ENCODE measurements around the gene ZNF598.
A peak's percentile ranks its signal among the peaks of the same experiment; 100 is the strongest.
"Not testable (repeated sequence)": the region's sequence is repeated elsewhere in the genome, so short reads cannot be mapped to it uniquely, and the experiment has no call there.

The ZNF598 gene

DNA sequence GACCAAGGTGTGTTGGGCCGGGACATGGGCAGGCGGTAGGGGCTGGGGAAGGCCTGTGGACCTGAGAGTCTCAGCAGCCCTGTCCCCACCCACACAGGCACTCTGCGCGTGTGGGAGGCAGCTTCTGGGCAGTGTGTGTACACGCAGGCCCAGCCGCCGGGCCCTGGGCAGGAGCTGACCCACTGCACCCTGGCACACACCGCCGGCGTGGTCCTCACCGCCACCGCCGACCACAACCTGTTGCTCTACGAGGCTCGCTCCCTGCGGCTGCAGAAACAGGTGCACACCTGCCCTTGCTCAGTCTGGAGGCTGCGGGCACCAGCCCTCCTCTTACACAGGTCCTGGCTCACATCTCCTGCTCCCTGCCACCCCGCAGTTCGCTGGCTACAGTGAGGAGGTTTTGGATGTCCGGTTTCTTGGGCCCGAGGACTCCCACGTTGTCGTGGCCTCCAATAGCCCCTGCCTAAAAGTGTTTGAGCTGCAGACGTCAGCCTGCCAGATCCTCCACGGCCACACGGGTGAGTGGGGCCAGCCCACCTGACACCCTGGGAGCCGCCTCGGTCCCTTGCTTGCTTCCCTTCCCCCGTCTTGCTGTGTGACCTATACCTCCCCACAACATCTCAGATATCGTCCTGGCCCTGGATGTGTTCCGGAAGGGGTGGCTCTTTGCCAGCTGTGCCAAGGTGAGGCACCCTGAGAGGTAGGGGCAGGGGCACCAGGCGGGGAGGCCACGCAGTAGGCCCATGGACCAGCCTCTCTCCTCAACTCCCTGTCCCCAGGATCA, 34.0 kb downstream of the ZNF598 start:
- no peak for DNase-seq (ENCODE audit: low read depth)

DNA sequence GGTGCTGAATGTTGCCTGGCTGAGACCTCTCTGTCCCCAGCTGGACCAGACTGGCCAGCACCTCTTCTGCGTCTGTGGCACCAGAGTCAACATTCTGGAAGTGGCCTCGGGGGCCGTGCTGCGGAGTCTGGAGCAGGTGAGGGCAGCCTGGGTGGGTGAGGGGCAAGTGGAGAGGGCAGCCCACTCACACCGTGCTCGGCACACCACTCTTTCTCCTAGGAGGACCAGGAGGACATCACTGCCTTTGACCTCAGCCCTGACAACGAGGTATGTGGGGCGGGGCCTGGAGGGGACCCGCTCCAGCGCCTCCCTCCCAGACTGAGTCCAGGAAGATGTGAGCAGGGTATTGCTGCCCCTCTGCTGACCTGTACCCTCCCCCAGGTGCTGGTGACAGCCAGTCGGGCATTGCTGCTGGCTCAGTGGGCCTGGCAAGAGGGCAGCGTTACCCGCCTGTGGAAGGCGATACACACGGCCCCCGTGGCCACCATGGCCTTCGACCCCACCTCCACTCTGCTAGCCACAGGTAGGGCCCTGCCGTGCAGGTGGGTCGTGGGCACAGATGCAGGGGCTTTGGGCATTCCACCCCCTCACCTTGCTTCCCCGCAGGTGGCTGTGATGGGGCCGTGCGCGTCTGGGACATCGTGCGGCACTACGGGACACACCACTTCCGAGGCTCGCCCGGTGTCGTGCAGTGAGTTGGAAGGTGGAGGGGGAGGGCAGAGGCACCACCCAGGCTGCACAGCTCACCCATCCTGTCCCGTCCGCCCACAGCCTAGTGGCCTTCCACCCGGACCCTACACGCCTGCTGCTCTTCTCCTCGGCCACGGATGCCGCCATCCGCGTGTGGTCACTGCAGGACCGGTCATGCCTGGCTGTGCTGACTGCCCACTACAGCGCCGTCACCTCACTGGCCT, 35.2 kb downstream of the ZNF598 start:
- DNase-seq (ENCODE audit: low read depth): no peak

GRCh38 chr16:1973461-1974156, 36.0 kb downstream of the ZNF598 start:
- no peak for DNase-seq (ENCODE audit: low read depth)

DNA sequence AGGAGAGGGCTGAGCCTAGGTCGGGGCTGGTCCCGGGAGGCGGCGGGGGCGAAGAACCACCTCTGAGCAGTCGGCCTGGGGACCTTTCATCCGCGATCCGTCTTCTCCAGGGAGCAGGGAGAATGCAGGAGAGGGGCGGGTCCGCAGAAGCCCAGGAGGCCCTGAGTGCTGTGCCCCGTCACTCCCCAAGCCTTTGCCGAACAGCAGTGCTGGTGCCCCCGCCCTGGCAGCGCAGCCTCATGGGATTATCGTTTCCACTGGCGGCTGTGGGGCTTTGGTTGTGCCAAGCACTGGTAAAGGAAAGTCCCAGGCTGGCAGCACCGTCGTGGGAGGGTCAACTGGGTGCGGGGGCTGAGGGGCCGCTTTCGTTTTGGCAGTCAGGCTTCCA, 37.1 kb downstream of the ZNF598 start:
- peak; percentile 45 for DNase-seq (ENCODE audit: low read depth)

DNA sequence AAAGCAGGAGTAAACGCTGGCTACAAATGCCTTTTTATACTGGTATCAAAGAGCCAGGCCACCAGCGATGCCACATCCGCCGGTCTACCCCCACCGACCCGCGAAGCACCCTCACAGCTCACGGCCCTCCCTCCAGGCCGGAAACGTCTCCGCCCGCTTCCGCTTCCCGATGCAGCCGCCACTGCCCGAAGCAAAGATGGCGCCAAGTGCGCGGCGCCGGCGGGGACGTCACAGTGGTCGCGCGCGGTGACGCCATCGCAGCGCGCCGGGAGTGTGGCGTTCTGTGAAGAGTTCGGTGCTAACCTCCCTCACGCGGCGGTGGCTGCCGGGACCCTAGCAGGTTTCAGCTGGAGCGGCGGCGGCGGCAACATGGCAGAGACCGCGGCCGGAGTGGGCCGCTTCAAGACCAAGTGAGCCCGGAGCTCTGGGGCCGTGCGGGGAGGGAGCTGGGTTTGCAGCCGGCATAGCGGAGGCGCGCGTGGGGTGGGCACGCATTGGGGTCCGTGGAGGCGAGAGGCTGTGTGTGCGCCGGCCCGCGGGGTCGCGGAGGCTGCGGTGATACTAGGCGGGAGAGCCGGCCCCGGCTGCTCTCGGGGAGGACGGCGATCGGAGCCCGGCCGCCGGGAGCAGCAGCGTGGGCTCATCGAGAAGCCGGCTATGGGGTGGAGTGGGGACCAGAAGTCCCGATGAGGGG, 37.7 kb downstream of the ZNF598 start, which contains the start of gene TBL3:
TBL3 (plus strand) TSS at position 258 of the 694 bp plus-strand sequence; CDS start at position 370, 112 bp downstream.
- peak; percentile 94 for DNase-seq (ENCODE audit: low read depth)

GRCh38 chr16:1968146-1968953, 41.3 kb downstream of the ZNF598 start:
- DNase-seq (ENCODE audit: low read depth): no peak

DNA sequence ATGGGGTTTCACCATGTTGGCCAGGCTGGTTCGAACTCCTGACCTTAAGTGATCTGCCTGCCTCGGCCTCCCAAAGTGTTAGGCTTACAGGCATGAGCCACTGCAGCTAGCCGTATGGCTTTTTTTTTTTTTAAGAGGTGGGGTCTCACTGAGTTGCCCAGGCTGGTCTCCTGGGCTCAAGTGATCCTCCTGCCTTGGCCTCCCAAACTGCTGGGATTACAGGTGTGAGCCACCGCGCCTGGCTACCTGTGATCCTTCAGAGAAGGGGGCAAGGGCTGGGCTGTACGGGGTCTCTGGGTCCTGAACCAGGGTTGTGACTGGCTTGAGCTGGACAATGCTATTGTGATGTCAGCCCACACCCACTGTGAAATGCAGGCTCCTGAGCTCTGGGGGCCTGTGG, 43.2 kb downstream of the ZNF598 start, which contains the start of gene RNF151:
RNF151 (plus strand) TSS at position 397 of the 400 bp plus-strand sequence. CDS start 26 bp downstream, outside the sequence.
- DNase-seq (ENCODE audit: low read depth): no peak

DNA sequence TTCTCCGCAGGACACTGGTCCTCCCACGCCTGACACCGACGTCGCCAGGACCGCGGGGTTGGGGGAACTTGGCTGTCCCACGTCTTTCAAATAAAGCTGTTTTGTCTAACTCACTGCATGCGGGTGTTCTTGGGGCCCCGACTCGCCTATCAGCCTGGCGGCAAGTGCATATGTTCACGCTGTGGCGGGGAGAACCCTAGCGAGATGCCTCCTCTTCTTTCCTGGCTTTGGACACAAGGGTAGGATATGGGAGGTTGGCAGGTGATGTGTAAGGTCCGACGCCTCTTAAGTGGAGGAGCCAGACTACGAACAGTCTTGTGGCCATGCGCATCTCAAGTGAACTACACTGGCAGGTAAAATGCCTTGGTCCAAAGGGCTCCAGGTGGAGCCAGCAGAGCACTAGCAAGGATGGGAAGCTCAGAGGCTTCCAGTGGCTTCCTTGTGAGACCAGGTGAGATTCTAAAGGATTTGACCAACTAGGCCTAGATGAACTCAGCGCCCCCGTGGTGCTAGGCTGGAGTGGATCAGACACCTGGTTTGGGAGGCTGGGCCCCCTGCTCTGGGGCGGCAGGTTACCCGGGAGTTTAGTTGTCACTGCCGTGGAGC, 44.1 kb downstream of the ZNF598 start:
- no peak for DNase-seq (ENCODE audit: low read depth)

DNA sequence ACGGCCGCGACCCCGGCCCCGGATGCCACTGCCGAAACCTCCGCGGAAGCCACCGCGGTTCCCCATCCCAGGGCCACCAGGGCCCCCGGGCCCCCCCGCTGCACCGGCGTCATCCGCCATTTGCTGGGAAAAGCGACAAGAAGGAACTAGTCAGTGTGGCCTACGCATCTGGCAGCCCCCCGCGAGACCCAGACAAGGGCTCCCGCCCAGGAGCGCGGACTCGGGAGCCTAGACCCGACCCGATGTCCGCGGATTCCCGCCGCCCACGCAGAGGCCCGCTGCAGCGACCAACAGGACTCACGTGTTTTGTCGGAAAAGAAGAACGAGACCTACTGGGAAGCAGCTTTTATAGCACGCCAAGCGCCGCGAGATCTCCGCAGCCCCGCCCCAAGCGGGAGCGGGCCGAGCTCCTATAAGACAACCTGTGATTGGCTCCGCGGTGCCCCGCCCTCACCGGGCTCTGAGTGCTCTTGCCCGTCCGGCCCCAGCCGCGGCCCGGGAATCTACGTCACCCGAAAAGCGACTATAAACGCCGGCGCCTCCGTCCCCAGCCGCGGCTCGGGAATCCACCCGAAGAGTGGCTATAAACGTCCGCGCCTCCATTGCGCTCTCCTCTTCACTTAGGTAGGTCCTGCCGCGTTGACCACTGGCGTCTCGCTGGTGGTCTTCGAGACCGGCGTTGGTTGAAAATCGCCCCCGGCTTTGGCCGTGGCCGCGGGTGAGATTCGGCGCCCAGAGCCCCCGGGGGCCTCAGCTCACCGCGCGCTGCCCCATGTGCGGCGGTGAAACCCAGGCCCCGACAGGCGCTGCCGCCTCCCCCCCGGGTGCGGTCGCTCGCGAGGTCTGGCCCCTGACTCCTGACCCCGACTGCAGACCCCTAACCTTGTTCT, 44.9 kb downstream of the ZNF598 start, which contains the start of gene RPS2:
RPS2 (minus strand) TSS at position 321 of the 890 bp plus-strand sequence; CDS start at position 120, 201 bp downstream.
- peak; percentile 98 for DNase-seq (ENCODE audit: low read depth)

DNA sequence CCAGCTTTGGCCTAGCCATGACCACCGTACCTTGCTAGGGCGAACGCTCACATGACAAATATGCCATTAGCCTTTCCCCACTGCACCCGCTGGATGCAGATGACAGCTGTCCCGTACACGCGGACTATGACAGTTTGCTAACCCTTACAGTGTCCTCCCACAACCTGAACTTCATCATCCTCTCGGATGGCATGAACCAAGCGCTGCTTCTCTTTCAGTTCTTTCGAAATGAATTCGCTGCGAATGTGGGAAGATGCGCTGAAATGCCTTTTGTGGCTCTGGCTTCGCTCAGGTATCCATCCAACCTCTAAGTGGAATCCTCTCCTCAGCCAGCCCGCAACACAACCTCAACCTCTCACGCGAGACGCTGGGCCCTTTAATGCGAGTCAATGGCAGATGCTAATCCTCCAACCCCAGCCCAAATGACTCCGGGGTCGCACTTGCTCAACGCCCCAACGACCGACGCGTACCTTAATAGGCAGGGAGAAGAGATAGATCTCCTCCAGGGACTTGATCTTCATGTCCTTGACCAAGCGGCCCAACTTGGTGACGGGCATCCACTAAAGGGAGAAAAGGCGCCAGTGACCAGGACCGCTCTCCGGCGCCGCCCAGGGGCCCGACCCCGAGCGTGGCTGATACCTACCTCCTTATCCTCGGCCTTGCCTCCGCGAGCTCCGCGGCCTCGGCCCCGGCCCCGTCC, 45.7 kb downstream of the ZNF598 start:
- no peak for DNase-seq (ENCODE audit: low read depth)

GRCh38 chr16:1962161-1963153, 47.2 kb downstream of the ZNF598 start:
- not testable (repeated sequence) for DNase-seq (ENCODE audit: low read depth)

DNA sequence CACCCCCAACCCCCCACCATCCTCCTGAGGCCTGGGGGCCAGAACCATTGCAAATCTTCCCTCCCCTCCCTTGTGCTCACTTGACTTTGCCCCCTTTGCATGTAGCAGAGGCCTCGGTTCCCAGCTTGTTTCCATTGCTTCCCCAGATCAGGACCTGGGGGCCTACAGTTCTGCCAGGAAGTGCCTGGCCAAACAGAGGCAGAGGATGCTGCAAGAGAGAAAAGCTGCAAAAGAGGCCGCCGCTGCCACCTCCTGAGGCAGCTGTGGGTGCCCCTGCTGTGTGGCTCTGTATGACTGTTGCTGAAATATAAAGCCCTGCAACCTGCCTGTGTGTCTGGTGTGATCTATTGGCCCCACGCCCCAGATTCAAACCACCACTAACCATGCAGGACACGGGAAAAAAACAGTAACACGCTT, 48.0 kb downstream of the ZNF598 start:
- no peak for DNase-seq (ENCODE audit: low read depth)

DNA sequence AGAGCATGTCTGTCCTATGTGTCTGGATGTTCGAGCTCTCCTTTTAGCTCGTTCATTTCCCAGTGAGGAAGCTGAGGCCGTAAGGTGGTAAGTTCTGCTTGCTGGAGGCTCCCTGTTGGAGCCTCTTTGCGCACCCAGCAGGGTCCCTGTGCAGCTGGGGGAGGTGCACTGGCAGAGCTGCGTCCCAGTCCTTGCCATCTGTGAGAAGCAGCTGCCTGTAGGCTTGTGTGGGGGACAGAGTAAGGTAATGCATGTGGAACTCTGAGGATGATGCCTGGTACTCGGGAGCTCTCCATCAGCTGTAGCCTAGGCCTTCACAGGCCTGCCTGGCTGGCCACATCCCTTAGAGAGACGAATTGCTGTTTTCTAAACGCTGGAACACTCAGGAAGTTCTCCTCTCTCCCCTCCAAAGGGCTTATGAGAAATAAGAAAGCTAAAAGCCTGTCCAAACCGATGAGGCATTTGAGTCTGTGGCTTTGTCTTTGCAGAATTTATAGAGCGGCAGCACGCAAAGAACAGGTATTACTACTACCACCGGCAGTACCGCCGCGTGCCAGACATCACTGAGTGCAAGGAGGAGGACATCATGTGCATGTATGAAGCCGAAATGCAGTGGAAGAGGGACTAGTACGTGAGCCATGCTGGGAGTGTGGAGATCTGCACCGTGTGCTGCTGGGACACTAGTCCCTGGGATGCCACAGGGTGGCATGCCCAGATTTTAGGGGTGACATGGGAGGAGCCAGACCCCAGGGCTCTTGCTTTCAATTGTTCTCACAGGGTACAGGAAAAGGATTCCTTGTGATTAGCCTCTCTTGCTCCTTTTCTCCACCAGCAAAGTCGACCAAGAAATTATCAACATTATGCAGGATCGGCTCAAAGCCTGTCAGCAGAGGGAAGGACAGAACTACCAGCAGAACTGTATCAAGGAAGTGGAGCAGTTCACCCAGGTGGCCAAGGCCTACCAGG, 48.7 kb downstream of the ZNF598 start:
- no peak for DNase-seq (ENCODE audit: low read depth)

DNA sequence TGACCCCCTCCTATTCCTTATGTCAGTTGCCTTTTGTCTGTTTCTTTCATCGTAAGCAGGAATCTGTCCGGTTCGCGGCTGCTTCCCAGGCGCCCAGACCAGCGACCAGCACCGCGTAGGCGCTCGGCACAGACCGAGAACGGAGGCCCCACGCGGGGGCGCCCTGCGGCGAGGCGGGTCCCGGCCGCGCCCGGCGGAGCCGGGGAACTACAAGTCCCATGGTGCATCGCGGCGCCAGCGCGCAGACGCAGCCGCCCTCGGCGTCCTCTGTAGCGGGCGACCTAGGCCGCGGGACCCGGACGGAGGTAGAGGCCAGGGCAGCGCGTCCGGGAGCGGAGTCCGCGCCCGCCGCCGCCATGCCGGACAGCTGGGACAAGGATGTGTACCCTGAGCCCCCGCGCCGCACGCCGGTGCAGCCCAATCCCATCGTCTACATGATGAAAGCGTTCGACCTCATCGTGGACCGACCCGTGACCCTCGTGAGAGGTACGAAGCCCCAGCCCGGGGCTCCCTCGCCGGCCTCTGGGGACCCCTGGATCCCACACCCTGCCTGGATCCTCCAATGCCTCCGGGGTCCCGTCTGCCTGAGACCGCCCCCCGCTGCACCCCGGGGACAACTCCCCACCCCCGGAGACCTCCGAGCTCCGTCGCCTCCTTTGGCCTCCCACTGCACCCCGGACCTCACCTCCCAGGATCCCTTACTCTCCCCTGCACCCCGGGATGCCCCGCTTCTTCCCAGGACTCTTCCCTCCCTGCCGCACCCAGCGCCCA, 50.2 kb downstream of the ZNF598 start, which contains the start of gene NDUFB10:
NDUFB10 (plus strand) TSS at position 270 of the 771 bp plus-strand sequence; CDS start at position 357, 87 bp downstream.
- peak; percentile 87 for DNase-seq (ENCODE audit: low read depth)

DNA sequence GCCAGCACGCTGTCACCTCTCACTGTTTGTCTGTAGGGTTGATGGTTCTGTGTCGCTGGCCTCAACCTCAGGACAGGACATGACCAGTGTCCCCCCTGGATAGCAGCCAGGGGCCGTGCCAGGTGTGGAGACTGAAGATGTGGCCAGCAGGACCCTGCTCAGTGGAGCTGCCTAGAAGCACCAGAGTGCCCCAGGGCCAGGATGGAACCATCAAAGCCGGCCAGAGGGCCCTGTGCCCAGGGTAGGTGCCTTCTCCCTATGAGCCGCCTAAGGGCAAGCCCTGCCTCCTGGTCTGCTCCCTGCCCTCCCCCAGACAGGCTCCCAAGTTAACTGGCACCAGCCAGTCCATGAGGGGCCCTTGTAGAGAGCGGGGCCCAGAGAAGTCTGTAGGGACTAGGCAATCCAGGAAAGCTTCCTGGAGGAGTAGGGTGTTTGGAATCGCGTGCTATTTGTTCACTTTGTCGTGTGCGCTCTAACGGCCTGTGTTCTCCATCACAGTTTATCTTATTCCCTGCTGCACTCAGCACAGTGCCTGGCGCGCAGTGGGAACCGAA, 50.8 kb downstream of the ZNF598 start:
- DNase-seq (ENCODE audit: low read depth): no peak

Data from iris pigment epithelial cell (primary cell).